NCI-H2171 (cell line): ENCODE data around the gene ADIPOR2.
"Not testable (repeated sequence)": the region's sequence is repeated elsewhere in the genome, so short reads cannot be mapped to it uniquely, and the experiment has no call there.

ENCODE experiments used
- DNase-seq: peaks from one replicate; lab custom pipeline; 2025; lab: John Stamatoyannopoulos, UW

ADIPOR2 gene

GRCh38 chr12:1665366-1665765, 25.5 kb upstream of the ADIPOR2 start:
- DNase-seq, result no peak

- no peak for DNase-seq
Observed at GRCh38 chr12:1666215-1666614, 24.7 kb upstream of the ADIPOR2 start.

GRCh38 chr12:1666685-1667162, 24.1 kb upstream of the ADIPOR2 start:
- no peak for DNase-seq

GRCh38 chr12:1668833-1669543, 21.9 kb upstream of the ADIPOR2 start:
- DNase-seq, result no peak

- peak; percentile 52 for DNase-seq
Observed at GRCh38 chr12:1670358-1671268, 20.3 kb upstream of the ADIPOR2 start.

GRCh38 chr12:1676043-1676442, 14.8 kb upstream of the ADIPOR2 start:
- no peak for DNase-seq

- DNase-seq, result no peak
Observed at GRCh38 chr12:1680804-1681492, 9.9 kb upstream of the ADIPOR2 start.

- DNase-seq, result no peak
Observed at GRCh38 chr12:1681493-1681807, 9.4 kb upstream of the ADIPOR2 start.

GRCh38 chr12:1688086-1688710, 2.7 kb upstream of the ADIPOR2 start:
- DNase-seq, result no peak

GRCh38 chr12:1691123-1692007, 495 bp downstream of the ADIPOR2 start:
- peak; percentile 62 for DNase-seq

GRCh38 chr12:1692226-1692625, 1.4 kb downstream of the ADIPOR2 start:
- no peak for DNase-seq

GRCh38 chr12:1692895-1693610, 2.2 kb downstream of the ADIPOR2 start:
- no peak for DNase-seq

- not testable (repeated sequence) for DNase-seq
Observed at GRCh38 chr12:1695097-1695496, 4.2 kb downstream of the ADIPOR2 start.

- DNase-seq, result no peak
Observed at GRCh38 chr12:1695886-1696670, 5.2 kb downstream of the ADIPOR2 start.

GRCh38 chr12:1696800-1697199, 5.9 kb downstream of the ADIPOR2 start:
- no peak for DNase-seq

GRCh38 chr12:1697271-1697670, 6.4 kb downstream of the ADIPOR2 start:
- DNase-seq, result no peak

- DNase-seq, result no peak
Observed at GRCh38 chr12:1698720-1699119, 7.8 kb downstream of the ADIPOR2 start.

GRCh38 chr12:1702713-1703112, 11.8 kb downstream of the ADIPOR2 start:
- DNase-seq, result no peak
